ENCODE measurements around the gene SH2D3C. TPM values are rescaled to one million over a fixed set of nuclear protein-coding genes. Genes with fewer than 3 reads are reported as not detected.

SH2D3C gene
- total RNA-seq, 2 experiments from 2014 or later, result 10.9 to 11.8 TPM

DNA sequence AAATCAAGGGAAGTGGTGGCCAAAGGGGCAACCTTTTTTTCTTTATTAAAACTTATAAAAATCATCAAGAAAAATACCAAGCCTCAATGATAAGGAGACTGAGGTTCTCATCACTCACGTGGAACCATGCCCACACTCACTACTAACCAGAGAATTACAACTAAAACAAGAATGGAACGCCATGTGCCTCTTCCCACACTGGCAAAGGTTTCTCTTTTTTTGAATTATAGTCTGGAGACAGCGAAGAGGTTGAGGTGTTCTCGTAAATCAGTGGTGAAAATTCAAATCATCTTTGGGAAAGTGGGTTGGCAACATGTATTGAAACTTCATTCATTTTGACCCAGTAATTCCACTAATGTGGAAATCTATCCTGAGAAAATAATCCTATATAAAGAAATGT is 43.6 kb upstream of the SH2D3C start:
- DNase-seq (no peak), ATAC-seq (ENCODE audit: poor library complexity) (no peak)
- H3K27ac ChIP-seq (ENCODE audit: low read depth in 1 of 2, low read length in 2 of 2), result no peak overlapping the region
- ChIA-PET CTCF (no interaction called here), POLR2A (no interaction called here)
- H3K36me3 ChIP-seq (ENCODE audit: insufficient read depth, low read length), result peaks cover 24% of the 10 kb centered on the region
- H3K27me3 ChIP-seq (ENCODE audit: control insufficient read depth in 1 of 2, insufficient read depth in 2 of 2, low read length in 2 of 2), result no peaks in the 10 kb centered on the region
- no peak overlapping the region for H3K4me3 ChIP-seq (ENCODE audit: low read length)
- H3K27me3 Mint-ChIP-seq, result no peaks in the 10 kb centered on the region
- H3K9me3 ChIP-seq (ENCODE audit: control insufficient read depth in 1 of 2, insufficient read depth in 1 of 2, low read length in 2 of 2), result no peaks in the 10 kb centered on the region
- H3K9me3 Mint-ChIP-seq, result no peaks in the 10 kb centered on the region
- no peak for TF ChIP-seq CTCF (IDR thresholded peaks at IDR 0.05)
- no peaks in the 10 kb centered on the region for H3K4me1 ChIP-seq (ENCODE audit: insufficient read depth, low read length)
- H3K27ac Mint-ChIP-seq, result no peak overlapping the region
- no peaks in the 10 kb centered on the region for H3K4me1 Mint-ChIP-seq (ENCODE audit: low read depth)
- no peak overlapping the region for H3K4me3 Mint-ChIP-seq
- intact Hi-C loops (cut with DNase I, micrococcal nuclease), result no loop called here
- peaks cover 24% of the 10 kb centered on the region for H3K36me3 Mint-ChIP-seq (ENCODE audit: low read depth)

DNA sequence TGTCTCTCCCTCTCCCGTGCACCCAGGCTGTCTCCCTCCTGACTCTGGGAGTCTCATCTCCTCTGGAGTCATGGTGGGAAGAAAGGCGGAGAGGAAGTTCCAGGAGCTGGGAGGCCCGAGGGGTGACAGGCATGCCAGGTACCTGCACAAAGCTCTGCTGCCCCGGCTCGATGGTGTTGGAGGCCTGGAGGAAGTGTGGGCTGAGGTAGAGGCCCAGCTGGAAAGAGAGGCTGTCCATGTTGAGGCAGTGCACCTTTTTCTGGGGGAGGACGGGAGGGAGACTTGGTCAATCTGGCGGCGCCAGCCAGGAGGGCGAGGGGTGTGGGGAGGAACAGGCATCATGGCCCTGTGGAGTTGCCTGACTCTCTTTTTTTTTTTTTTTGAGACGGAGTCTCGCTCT is 40.1 kb upstream of the SH2D3C start:
- intact Hi-C loops (cut with DNase I, micrococcal nuclease), result no loop called here
- no peak overlapping the region for H3K27ac Mint-ChIP-seq
- POLR2A ChIA-PET, result no interaction called here

DNA sequence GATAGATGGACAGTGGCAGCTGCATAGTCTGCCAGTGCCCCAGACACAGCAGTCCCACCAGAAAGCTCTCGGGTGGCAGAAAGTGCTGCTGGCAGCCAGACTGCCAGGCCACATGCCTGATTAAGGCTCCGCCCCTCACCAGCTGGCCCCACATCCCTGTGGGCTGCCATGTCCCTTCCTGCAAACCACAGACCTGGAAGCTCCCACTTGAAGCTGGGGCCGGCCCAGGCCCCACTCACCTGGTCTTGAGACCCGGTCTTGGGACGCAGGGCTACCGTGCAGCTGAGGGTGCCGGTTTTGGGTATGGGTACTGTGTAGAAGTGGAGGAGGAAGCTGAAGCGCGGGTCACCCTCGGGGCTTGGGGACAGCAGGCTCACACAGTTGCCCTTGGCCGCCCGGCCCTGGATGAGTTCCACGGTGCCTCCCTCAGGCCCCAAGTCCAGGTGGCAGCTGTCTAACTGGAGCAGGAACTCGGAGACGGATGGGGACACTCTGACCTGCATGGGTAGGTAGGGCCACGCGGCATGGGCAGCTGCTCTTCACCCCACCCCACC is 39.5 kb upstream of the SH2D3C start:
- H3K4me3 Mint-ChIP-seq, result no peak overlapping the region
- CTCF ChIA-PET, result no interaction called here
- H3K9me3 Mint-ChIP-seq, result no peaks in the 10 kb centered on the region
- H3K27ac Mint-ChIP-seq, result no peak overlapping the region
- H3K4me3 ChIP-seq (ENCODE audit: low read length), result no peak overlapping the region
- H3K36me3 ChIP-seq (ENCODE audit: insufficient read depth, low read length), result peaks cover 42% of the 10 kb centered on the region
- TF ChIP-seq CTCF (IDR thresholded peaks at IDR 0.05), result no peak
- DNase-seq, result no peak
- H3K4me1 Mint-ChIP-seq (ENCODE audit: low read depth), result no peaks in the 10 kb centered on the region
- no peak overlapping the region for H3K27ac ChIP-seq (ENCODE audit: low read depth in 1 of 2, low read length in 2 of 2)
- POLR2A ChIA-PET, result no interaction called here
- no peaks in the 10 kb centered on the region for H3K27me3 Mint-ChIP-seq
- intact Hi-C loops (cut with DNase I, micrococcal nuclease), result no loop called here
- peaks cover 44% of the 10 kb centered on the region for H3K36me3 Mint-ChIP-seq (ENCODE audit: low read depth)
- no peaks in the 10 kb centered on the region for H3K27me3 ChIP-seq (ENCODE audit: control insufficient read depth in 1 of 2, insufficient read depth in 2 of 2, low read length in 2 of 2)
- H3K4me1 ChIP-seq (ENCODE audit: insufficient read depth, low read length), result no peaks in the 10 kb centered on the region
- H3K9me3 ChIP-seq (ENCODE audit: control insufficient read depth in 1 of 2, insufficient read depth in 1 of 2, low read length in 2 of 2), result no peaks in the 10 kb centered on the region
- ATAC-seq (ENCODE audit: poor library complexity), result no peak

More for the DNA sequence above, 40.1 kb upstream of the SH2D3C start:
- Histone ChIP-seq H3K9me3 (ENCODE audit: control insufficient read depth in 1 of 2, insufficient read depth in 1 of 2, low read length in 2 of 2) (no peaks in the 10 kb centered on the region), H3K4me1 (ENCODE audit: insufficient read depth, low read length) (no peaks in the 10 kb centered on the region), H3K36me3 (ENCODE audit: insufficient read depth, low read length) (peaks cover 36% of the 10 kb centered on the region), H3K27me3 (ENCODE audit: control insufficient read depth in 1 of 2, insufficient read depth in 2 of 2, low read length in 2 of 2) (no peaks in the 10 kb centered on the region), H3K27ac (ENCODE audit: low read depth in 1 of 2, low read length in 2 of 2) (no peak overlapping the region), H3K4me3 (ENCODE audit: low read length) (no peak overlapping the region)
- CTCF ChIA-PET, result no interaction called here
- Mint-ChIP-seq H3K36me3 (ENCODE audit: low read depth) (peaks cover 37% of the 10 kb centered on the region), H3K27me3 (no peaks in the 10 kb centered on the region), H3K4me1 (ENCODE audit: low read depth) (no peaks in the 10 kb centered on the region), H3K9me3 (no peaks in the 10 kb centered on the region), H3K4me3 (no peak overlapping the region)
- DNase-seq (no peak), ATAC-seq (ENCODE audit: poor library complexity) (no peak)
- TF ChIP-seq CTCF (IDR thresholded peaks at IDR 0.05), result no peak

All from CD4-positive, alpha-beta T cell (primary cell).